Renal pelvis (tissue), 4 donors: ENCODE data around the gene TIAL1. TPM values are rescaled to one million over a fixed set of nuclear protein-coding genes. Genes with fewer than 3 reads are reported as not detected.
"Not testable (repeated sequence)": the region's sequence is repeated elsewhere in the genome, so short reads cannot be mapped to it uniquely, and the experiment has no call there.

ENCODE experiments used
- DNase-seq: peaks from one replicate; pipeline ENCODE4 v3.0.0-alpha.2; 2013
- polyA plus RNA-seq, 3 donors: library from polyadenylated mRNA; unstranded; fragments of 120-200 nt; gene quantifications; one replicate each; pipeline ENCODE4 v1.2.1, GENCODE V29; 2013; ENCODE audit not compliant: insufficient read length in 3 of 3

The TIAL1 gene
- polyA plus RNA-seq, 3 donors: 132 to 188 (median 186) TPM

DNA sequence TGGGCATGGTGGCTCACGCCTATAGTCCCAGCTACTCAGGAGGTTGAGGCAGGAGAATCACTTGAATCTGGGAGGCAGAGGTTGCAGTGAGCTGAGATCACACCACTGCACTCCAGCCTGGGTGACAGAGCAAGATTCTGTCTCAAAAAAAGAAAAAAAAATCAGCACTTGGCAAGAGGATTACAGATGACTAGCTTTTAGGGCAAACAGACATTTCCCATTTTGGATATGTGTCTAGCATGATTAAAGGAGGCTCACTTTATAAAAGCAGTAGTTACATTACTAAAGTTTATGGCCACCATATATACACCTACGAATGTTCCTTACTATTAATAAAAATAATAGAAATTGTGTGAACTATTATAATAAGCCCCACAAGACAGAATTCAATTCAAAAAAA, 40.7 kb downstream of the TIAL1 start:
- DNase-seq: not testable (repeated sequence)

DNA sequence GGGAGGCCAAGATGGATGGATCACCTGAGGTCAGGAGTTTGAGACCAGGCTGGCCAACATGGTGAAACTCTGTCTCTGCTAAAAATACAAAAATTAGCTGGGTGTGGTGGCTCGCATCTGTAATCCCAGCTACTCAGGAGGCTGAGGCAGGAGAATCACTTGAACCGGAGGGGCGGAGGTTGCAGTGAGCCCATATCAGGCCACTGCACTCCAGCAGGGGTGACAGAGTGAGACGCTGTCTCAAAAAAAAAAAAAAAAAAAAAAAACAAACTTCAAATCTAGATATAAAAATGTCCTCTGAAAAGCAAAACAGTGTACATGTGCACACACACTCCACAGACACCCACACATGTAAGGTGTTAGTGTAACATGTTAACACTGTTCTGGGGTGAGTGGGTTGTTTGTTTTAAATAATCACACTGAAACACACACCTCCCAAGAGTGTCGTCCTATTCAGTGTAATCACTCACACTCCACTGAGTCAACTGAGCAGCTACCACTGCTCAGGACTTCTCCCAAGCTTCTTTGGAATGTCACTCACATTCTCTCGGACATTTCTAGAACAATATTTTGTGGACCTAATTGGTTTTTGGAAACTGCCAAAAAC, 41.5 kb downstream of the TIAL1 start:
- no peak for DNase-seq

DNA sequence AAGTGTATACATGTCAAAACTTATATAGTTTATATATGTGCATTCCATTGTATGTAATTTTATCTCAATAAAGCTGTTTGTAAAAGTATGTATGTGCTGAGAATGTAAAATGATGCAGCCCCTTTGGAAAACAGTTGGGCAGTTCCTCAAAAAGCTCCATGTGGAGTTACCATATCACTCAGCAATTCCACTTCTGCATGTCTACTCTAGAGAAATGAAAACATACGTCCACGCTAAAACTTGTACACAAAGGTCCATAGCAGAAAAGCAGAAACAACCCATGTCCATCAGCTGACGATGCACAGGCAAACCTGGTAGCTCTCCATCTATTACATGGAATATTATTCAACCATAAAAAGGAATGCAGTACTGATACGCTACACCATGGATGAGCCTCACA, 45.9 kb downstream of the TIAL1 start:
- no peak for DNase-seq

DNA sequence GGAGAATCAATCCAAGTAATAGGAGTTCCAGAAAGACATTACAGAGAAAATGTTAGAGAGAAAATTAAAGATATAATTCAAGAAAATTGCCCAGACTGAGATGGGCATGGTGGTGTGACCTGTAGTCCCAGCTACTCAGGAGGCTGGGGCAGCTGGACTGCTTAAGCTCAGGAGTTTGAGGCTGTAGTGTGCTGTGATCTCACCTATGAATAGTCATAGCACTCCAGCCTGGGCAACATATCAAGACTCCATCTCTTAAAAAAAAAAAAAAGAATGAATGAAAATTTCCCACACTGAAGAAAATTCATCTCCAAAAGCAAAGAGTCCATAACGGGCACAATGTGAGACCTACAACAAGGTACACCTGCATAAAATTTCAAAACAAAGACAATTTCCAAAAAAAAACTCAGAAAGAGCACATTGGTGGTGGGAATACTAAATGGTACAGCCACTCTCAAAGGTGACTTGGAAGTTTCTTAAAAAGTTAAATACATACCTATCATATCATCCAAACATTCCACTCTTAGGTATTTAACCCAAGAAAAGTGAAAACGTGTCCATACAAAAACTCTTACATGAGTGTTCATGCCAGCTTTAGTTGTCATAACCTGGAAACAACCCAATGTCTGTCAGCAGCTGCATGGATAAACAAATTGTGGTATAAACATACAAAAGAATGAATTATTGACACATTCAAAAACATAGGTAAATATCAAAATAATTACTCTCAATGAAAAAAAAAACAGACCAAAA, 47.3 kb downstream of the TIAL1 start:
- no peak for DNase-seq

DNA sequence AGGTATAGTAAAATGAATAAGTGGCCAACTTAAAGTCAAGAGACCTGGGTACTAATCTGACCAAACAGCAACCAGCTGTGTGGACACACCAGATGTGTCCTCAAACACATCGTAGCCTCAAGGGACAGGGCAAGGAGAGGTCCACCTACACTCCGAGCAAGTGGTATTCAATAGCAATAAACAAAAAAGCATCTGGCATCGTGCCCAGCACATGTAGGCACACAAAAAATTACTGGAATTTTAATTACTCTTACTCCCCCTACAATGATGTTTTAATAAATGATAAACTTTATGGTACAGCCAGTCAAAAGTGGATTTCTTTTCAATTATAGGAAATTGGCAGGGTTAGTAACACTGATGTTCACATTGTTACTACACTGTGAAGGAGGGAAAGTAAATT, 50.8 kb downstream of the TIAL1 start:
- DNase-seq: no peak

DNA sequence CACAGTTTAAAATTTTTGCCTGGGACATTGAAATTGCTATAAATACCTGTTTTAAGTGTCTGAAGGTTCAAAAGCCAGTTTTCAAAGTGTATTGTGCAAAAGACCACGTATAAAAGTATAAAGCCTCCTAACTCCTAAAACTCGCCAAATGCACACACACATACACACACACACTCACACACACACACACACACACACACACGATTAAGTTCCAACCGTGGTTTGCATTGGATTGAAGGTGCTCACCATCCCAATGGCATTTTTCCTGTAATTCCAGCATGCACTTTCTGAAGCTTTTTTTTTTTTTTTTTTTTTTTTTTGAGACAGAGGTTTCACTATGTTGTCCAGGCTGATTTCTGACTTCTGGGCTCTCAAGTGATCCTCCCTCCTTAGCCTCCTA, 51.5 kb downstream of the TIAL1 start:
- no peak for DNase-seq

DNA sequence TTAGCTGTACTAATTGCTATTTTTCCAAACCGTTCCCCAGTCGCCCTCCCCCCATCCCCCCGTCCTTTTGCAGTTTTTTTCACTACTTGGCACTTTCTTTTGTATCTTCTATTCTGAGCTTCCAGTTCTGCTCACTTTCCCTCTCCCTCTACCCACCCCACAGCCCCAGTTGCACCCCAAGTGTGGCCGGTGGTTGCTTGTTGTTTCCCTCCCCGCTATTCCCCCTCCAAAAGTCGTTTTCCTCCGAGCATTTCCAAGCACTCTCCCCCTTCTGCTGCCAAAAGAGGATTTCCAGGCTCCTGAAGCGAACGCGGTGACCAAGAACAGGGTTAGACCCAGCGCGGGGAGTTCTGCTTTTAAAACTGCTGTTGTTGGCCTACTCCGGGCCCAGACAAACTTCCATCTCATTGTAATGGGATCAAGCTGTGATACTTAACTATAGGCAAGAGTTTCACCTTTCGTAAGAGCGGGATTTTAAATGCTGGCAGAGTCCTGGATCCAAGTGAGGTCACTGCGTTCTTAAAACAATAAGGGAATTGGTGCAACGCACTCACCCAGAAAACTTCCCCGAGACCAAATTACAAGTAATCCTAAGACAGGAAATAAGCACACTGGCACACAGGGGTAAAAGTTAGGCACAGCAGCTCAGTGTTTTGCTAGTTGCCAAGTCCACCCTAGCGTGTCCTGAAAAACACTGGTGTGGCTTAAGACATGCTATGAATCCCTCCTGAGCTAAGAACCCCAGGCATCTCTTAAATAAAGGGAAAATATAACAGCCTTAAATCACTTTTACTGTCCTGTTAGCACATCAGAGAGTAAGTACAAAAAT, 52.7 kb downstream of the TIAL1 start:
- DNase-seq: peak; percentile 65

DNA sequence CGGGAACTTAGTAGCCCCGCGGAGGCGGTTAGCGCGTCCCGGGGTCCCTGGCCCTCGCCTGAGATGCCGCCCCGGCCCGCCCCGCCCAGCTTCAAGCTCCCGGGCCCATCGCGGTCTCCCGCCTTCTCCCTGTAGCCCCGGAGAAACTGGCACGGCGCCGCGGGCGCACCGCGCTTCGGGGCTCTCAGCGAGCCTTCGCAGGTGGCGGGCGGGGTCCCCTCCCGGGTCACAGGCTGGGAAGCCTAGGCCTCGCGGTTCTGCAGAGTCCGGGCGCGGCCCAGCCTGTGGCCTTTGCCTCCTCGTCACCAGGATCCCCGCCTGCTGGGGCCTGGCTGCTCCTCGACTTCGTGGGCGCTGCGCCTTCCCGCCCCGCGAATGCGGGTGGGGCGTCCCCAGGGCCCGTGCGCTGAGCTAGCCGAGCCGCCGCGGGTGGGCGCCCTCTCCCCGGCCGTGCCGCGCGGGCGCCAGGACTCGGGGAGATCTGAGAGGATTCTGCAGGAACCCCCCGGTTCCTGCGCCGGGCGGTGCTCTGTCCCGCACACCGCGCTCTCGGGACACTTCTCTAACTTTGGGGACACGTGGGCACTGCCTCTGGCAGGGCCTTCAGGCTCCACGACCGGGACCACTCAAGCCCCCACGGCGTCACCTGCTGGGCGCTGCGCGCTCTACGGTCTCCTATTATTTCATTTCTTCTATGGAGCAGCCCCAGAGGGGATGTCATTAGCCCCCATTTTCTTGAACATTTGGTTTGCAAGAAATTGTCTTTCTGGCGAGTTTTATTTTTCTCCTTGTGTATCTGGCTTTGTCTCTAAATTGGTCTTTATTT, 53.6 kb downstream of the TIAL1 start:
- peak; percentile 33 for DNase-seq

DNA sequence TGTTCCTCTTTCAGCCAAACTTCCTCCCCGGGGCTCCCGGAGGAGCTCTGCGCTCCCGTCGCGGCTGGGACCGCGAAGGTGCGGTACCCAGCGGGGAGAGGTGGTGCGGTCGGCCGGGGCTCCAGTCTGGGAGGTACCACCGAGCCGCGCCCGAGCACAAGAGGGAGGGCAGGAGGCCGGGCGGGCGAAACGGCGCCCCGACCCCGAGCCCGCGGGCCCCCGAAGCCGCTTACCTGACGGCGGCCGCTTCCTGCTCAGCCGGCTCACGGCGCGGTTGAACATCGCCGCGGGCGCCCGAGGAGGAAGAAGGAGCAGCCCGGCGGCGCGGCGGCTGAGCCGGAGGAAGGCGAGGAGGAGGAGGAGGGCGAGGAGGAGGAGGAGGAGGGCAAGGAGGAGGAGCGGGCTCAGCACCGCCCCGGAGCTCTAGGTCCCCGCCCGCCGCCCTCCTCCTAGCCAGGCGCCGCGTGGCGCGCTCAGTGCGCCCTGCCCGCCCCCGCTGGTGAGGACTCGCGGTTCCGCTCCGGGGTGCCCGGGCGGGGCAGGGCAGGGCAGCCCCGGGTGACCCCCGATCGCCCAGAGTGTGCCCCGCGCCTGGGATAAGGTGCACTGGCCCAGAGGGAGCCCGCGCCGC, 54.3 kb downstream of the TIAL1 start, which contains the start of gene RGS10:
Gene RGS10, minus strand, starts transcription at position 363 of the 631 bp plus-strand sequence. Its CDS starts 81 bp downstream, at position 282.
- DNase-seq: peak; percentile 30

DNA sequence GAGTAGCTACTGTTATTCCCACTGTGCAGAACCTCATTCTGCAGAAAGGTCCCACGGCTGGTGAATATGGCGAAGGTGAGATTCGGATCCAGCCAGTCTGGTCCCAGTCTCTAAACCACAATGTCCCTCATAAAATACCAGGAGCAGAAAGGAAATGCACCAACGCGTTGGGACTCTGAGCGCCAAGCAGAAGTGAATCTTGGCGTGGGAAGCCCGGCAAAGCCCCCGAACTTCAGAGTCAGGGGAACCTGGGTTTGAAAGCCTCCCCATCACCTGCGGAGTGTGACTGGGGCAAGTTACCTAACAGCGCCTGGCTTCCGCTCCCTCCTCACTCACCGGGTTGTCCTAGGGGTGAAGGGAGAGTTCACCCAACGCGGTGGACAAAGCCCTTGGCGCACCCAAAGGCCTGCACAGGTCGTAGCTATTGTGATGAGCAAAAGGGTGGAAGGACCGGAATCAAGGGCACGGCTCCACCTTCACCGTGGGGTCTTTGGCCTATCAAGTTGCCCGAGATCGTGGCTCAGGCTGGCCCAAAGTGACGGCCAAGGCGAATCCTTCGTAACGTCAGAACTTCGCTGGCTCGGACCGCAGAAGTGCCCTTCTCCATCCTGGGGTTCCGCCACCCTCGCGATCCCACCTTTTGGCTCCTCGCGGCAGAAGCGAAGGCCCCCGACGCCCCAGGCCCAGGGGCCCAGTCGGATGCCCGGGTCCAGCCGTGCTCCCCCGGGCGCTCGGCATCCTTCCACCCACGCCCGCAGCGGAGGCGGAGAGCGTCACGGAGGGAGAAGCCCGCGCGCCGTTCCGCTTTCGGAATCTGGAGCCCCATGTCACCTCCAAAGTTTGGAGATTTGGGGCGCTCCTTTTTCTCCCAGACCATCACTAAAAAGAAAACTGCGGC, 55.1 kb downstream of the TIAL1 start:
- no peak for DNase-seq

DNA sequence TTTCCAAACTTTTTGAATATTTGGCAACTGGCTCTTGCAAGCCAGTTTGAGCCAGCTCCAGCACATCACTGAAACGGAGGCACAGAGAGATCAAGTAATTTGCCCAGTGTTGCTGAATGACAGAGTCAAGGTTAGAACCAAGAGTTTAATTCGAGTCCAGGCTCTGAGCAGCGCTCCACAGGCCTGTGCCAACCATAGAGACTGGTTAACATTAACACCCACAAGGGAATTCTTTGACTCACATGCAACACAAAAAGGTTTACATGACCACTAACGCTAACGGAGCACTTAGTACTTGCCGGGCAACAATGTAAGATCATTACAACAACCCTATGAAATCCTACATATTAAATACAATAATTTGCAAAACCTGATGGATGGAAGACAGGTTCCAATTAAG, 55.7 kb downstream of the TIAL1 start:
- DNase-seq: no peak

DNA sequence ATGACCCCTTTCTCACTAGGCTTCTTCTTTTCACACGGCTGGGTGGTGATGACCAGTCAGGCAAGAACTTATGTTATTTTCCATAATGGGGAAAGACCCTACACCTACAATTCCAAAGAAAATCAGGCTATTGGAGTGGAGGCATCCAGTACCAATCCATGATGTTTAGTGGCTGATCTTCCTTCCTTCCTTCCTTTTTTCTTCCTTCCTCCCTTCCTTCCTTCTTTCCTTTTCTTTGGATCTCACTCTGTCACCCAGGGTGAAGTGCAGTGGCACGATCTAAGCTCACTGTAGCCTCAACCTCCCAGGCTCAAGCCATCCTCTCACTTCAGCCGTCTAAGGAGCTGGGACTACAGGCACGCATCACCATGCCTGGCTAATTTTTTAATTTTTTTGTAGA, 56.7 kb downstream of the TIAL1 start:
- no peak for DNase-seq

DNA sequence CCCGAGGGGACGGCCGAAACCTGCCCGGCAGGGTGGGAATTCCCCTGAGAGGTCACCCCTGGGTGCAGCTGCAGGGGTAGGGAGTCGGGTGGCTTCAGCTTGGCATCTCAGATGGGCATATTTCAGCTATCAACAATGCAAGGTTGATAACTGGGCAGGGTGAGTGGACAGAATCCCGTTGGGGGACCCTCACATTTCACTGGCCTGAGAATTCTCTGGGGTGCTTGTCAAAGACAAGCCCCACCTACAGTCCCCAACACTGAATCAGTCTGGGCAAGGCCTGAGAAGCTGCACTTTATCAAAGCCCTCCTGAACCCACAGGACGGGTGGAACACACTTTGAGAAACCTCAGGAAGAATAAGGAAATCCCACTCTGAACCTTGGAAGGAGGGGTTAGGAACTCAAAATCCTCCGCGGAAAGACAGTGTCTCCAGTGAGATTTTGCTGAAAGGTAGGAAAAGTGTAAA, 57.4 kb downstream of the TIAL1 start:
- no peak for DNase-seq

DNA sequence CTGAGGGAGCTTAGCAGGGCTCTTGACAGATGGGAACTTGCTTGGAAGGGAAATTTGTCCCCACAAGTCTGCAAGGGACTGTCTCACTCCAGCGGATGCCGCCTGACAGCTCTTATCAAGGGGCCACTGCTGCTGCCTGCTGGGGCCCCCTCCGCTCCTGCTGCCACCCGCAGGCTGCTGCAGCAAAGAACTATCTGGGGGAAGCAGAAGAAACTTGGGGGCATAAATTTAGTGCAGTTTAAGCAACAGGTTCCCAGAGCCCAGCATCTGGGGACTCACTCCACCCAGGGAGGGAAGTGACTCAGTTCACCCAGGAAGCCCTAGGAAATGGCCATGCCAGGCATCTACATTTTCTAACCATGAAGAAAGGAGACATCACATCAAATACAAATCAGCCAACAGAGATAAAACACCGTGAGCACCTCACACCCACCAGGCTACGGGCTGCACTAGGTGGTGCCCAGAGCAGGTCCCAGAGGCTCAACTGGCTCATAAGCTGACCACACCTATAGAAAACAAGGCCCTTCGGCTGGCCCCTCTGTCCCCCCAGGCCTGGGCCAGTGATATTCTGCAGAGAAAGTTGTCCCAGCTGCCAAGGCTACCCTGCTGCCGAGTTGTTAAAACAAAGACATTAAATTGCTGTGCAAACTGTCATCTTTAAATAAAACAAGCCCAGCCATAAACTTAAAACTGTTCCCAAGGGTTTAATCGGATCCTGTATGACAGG, 58.0 kb downstream of the TIAL1 start:
- DNase-seq: no peak

DNA sequence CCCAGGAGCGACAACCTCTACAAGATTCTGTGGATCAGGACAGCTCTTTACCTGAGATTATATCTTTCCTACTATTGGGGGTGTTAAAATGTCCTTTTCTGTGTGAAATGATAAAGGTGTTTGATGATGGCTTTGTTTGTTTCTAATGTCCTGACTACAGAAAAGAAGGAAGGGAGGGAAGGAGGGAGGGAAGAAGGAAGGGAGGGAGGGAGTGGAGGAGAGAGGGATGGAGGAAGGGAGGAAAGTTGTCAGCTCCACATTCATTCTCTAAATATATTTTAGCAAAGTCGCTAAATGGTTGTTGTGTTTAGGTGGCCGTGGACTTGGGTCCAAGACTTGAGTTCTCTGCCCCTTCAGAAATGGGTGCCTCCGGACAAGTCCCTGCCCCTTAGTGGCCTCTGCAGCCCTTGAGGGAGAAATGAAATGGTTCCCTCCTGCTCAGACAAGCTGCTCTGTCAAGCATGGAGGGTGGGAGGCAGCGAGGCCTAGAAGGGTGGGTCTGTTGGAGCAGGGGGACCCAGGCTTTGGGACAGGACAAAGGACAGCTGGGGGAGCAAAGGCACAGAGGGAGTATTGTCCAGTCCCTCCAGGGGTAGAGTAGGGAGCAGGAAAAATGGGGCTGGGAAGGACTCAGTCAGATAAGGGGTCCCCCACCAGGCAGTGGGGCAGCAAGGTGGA, 58.7 kb downstream of the TIAL1 start:
- DNase-seq: no peak

DNA sequence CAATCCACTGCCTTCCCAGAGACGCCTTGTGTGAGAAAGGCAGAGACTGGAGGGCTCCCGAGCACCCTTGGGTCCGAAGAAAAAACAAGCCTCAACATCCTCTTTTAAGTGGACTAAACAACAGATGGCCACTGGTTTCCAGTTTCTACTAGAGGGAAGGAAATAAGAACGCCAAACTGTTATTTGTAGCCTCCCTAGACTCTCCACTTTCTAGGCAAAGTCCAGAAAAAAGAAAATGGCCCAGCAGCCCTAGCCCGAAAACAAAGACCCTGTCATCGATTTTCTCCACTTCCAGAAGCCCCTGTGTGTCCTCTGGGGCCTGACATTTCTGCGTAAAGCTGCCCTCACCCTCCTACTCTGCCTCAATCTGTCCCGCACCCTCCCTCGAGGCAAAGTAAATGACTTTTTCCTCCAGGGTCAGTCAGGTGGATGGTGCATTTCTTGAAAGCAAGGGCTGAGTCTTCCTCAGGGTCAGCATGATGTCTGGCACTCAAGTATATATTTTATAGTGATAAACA, 60.2 kb downstream of the TIAL1 start:
- DNase-seq: no peak

DNA sequence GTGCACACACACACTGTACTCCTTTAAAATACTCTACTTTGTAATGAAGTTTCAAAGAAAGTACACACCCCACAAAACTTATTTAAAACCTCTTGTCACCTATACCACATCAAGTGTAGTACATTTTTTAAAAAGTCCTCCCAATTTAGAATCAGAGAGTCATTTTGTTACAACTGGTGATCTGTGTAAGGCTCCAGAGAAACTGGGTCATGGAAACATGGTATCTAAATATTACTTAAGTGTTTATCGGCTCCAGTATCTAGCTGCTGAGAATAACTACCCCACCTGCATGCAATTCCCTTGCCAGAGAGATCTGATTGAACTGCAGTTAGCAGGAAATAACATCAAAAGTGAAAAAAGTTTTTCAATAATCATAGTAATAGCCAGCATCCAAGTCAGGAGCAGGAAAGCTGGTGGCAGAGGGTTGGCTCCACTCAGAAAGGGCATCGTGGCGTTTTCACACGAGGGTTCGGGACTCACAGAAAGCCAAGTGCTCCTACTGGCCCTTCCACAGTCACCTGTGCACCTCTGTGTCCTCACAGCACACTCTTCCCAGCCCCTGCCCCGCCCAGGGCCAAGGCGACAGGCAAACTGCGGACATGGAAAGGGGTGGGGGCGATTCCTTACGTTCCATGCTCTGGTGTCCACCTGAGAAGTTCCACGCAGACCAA, 60.8 kb downstream of the TIAL1 start:
- DNase-seq: no peak

DNA sequence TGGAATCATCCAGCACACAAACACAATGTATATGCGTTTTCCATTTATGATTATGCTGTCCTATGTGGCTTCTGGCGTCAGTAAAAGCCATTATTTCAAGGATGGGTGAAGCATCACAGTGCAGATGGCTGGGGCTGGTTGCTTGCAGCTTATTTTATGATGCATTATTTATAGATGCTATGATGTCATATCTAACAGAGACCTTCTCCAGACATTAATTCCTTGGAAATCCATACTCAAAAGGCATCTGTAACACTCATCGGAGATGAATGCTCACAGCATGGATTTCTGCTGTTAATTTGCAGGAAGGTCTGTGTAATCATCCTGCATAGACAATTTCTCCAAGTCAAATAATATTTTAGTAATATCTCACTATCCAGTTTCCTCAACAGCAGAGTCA, 61.5 kb downstream of the TIAL1 start:
- no peak for DNase-seq
